ENCODE measurements around the gene NELFA.
"Not testable (repeated sequence)": the region's sequence is repeated elsewhere in the genome, so short reads cannot be mapped to it uniquely, and the experiment has no call there.

The NELFA gene

GRCh38 chr4:2040391-2041238, 31.8 kb upstream of the NELFA start:
- no peak for DNase-seq

GRCh38 chr4:2036866-2037265, 28.1 kb upstream of the NELFA start:
- no peak for DNase-seq

- no peak for DNase-seq
Observed at GRCh38 chr4:2036327-2036726, 27.6 kb upstream of the NELFA start.

- not testable (repeated sequence) for DNase-seq
Observed at GRCh38 chr4:2031161-2031560, 22.4 kb upstream of the NELFA start.

GRCh38 chr4:2027120-2027519, 18.3 kb upstream of the NELFA start:
- DNase-seq = not testable (repeated sequence)

- DNase-seq = no peak
Observed at GRCh38 chr4:2025817-2026216, 17.0 kb upstream of the NELFA start.

GRCh38 chr4:2024683-2025082, 15.9 kb upstream of the NELFA start:
- DNase-seq = no peak

GRCh38 chr4:2021358-2022018, 12.7 kb upstream of the NELFA start:
- DNase-seq = peak; percentile 87

GRCh38 chr4:2015008-2015407, 6.2 kb upstream of the NELFA start:
- DNase-seq = no peak

GRCh38 chr4:2011583-2011982, 2.8 kb upstream of the NELFA start:
- DNase-seq = no peak

- DNase-seq = peak; percentile 24
Observed at GRCh38 chr4:2009651-2010233, 968 bp upstream of the NELFA start.

GRCh38 chr4:2008671-2008920, 178 bp downstream of the NELFA start:
- DNase-seq = no peak

GRCh38 chr4:2007804-2008670, 737 bp downstream of the NELFA start:
- DNase-seq = no peak

- DNase-seq = no peak
Observed at GRCh38 chr4:2006956-2007653, 1.7 kb downstream of the NELFA start.

GRCh38 chr4:2006367-2006766, 2.4 kb downstream of the NELFA start:
- no peak for DNase-seq

GRCh38 chr4:2003361-2003760, 5.4 kb downstream of the NELFA start:
- not testable (repeated sequence) for DNase-seq

- DNase-seq = not testable (repeated sequence)
Observed at GRCh38 chr4:1999308-1999707, 9.5 kb downstream of the NELFA start.

GRCh38 chr4:1998296-1998695, 10.5 kb downstream of the NELFA start:
- DNase-seq = no peak

- DNase-seq = no peak
Observed at GRCh38 chr4:1997712-1998111, 11.1 kb downstream of the NELFA start.

GRCh38 chr4:1996866-1997611, 11.7 kb downstream of the NELFA start:
- no peak for DNase-seq

- no peak for DNase-seq
Observed at GRCh38 chr4:1994938-1995337, 13.8 kb downstream of the NELFA start.
